Transverse colon (tissue), 4 donors: ENCODE results near the gene SEMA3G.

Experiments
- EP300 ChIP-seq: sonication (generic); formaldehyde crosslinking; IDR thresholded peaks from one replicate; pipeline ENCODE4 v1.6.1; 2017; ENCODE audit warnings: antibody characterized with exemption, low read depth
- POLR2A ChIP-seq: fragments of 450-650 bp; IDR thresholded peaks from one replicate; pipeline ENCODE4 v1.6.1; 2016; ENCODE audit warnings: antibody characterized with exemption, mild to moderate bottlenecking, moderate library complexity
- POLR2AphosphoS5 ChIP-seq, 3 donors: sonication (generic); formaldehyde crosslinking; IDR thresholded peaks; one replicate each; pipeline ENCODE4 v1.6.1; 2016; ENCODE audit warnings: antibody characterized with exemption in 3 of 3
- TF ChIP-seq, protein P1 (sequence below), 5 experiments: fragments of 200-600 bp in 3 of 5; fragments of 450-650 bp in 2 of 5; sonication (generic) in 3 of 5; IDR thresholded peaks; 1 replicate in 2 of 5; 2 replicates in 3 of 5; pipeline ENCODE4 v1.5.1; 2016 to 2017; ENCODE audit warnings: antibody characterized with exemption in 5 of 5, inconsistent platforms in 3 of 5, mild to moderate bottlenecking in 2 of 5, moderate library complexity in 1 of 5

DNA sequence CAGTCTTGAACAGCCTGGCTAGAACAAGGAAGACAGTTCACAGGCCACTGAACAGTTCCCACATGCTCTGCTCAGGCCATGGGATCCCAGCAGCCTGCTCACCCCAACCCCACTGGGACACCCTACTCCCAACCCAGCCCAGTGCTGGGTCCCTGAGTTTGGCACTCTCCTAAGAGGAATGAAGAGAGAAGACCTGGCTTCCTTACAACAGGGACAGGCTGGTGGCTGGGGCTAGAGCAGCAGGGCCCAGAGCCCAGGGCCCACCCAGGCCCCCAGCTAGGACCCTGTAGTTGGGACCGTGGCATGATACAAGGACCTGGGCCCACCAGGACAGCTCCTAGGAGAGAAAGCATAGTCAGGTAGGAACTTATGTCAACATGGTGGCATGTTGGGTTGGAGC is 43.4 kb downstream of the SEMA3G start:
- TF ChIP-seq, protein P1, sequence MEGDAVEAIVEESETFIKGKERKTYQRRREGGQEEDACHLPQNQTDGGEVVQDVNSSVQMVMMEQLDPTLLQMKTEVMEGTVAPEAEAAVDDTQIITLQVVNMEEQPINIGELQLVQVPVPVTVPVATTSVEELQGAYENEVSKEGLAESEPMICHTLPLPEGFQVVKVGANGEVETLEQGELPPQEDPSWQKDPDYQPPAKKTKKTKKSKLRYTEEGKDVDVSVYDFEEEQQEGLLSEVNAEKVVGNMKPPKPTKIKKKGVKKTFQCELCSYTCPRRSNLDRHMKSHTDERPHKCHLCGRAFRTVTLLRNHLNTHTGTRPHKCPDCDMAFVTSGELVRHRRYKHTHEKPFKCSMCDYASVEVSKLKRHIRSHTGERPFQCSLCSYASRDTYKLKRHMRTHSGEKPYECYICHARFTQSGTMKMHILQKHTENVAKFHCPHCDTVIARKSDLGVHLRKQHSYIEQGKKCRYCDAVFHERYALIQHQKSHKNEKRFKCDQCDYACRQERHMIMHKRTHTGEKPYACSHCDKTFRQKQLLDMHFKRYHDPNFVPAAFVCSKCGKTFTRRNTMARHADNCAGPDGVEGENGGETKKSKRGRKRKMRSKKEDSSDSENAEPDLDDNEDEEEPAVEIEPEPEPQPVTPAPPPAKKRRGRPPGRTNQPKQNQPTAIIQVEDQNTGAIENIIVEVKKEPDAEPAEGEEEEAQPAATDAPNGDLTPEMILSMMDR (IDR thresholded peaks at IDR 0.05), result no peak
- TF ChIP-seq POLR2A (no peak), POLR2AphosphoS5 (IDR thresholded peaks at IDR 0.05) (no peak), EP300 (no peak)
